GM21381 (cell line): ENCODE measurements around the gene DCAF10.
"Not testable (repeated sequence)": the region's sequence is repeated elsewhere in the genome, so short reads cannot be mapped to it uniquely, and the experiment has no call there.

Experiments
- ATAC-seq: cut with Tn5 transposase; IDR thresholded peaks from one replicate; pipeline ENCODE4 v1.9.1; 2021; ENCODE audit warnings: mild to moderate bottlenecking, moderate library complexity; ENCODE audit not compliant: unreplicated experiment

The DCAF10 gene

GRCh38 chr9:37788332-37788731 lies 12.3 kb upstream of the DCAF10 start:
- no peak for ATAC-seq

- no peak for ATAC-seq
These were observed 10.5 kb upstream of the DCAF10 start for GRCh38 chr9:37790096-37790495.

GRCh38 chr9:37792122-37792521 lies 8.5 kb upstream of the DCAF10 start:
- no peak for ATAC-seq

- no peak for ATAC-seq
These were observed 4.4 kb upstream of the DCAF10 start for GRCh38 chr9:37796232-37796631.

GRCh38 chr9:37798677-37799076 lies 1.9 kb upstream of the DCAF10 start:
- ATAC-seq, result no peak

GRCh38 chr9:37801287-37801850 lies 772 bp downstream of the DCAF10 start:
- peak; percentile 45 for ATAC-seq

GRCh38 chr9:37801959-37802711 lies 1.5 kb downstream of the DCAF10 start:
- no peak for ATAC-seq

- ATAC-seq, result no peak
These were observed 5.7 kb downstream of the DCAF10 start for GRCh38 chr9:37806271-37806670.

GRCh38 chr9:37809676-37810075 lies 9.1 kb downstream of the DCAF10 start:
- not testable (repeated sequence) for ATAC-seq

GRCh38 chr9:37811906-37812476 lies 11.4 kb downstream of the DCAF10 start:
- no peak for ATAC-seq

- no peak for ATAC-seq
These were observed 12.3 kb downstream of the DCAF10 start for GRCh38 chr9:37812773-37813379.

- no peak for ATAC-seq
These were observed 18.3 kb downstream of the DCAF10 start for GRCh38 chr9:37818849-37819248.

- ATAC-seq, result no peak
These were observed 19.5 kb downstream of the DCAF10 start for GRCh38 chr9:37820142-37820541.

- ATAC-seq, result not testable (repeated sequence)
These were observed 24.6 kb downstream of the DCAF10 start for GRCh38 chr9:37825174-37825573.

- no peak for ATAC-seq
These were observed 27.0 kb downstream of the DCAF10 start for GRCh38 chr9:37827483-37828165.

GRCh38 chr9:37835821-37836220 lies 35.2 kb downstream of the DCAF10 start:
- no peak for ATAC-seq

- ATAC-seq, result peak; percentile 58
These were observed 35.8 kb downstream of the DCAF10 start for GRCh38 chr9:37836386-37836785.

- no peak for ATAC-seq
These were observed 39.2 kb downstream of the DCAF10 start for GRCh38 chr9:37839496-37840461.

- no peak for ATAC-seq
These were observed 40.1 kb downstream of the DCAF10 start for GRCh38 chr9:37840560-37841194.

GRCh38 chr9:37852222-37852621 lies 51.6 kb downstream of the DCAF10 start:
- ATAC-seq, result no peak
